Esophagus muscularis mucosa (tissue), 4 donors: ENCODE data around the gene ABCA3. TPM values are rescaled to one million over a fixed set of nuclear protein-coding genes. Genes with fewer than 3 reads are reported as not detected.

Experiments used
- DNase-seq: peaks from one replicate; pipeline ENCODE4 v3.0.0-alpha.2; 2017; ENCODE audit errors: extremely low spot score
- H3K27ac ChIP-seq, 4 donors: fragments of 200-600 bp; sonication (generic); replicated peaks in 1 of 4; 1 replicate in 3 of 4; 2 replicates in 1 of 4; pipeline ENCODE4 v1.5.1; 2016 to 2019; ENCODE audit warnings: mild to moderate bottlenecking in 1 of 4
- H3K27me3 ChIP-seq, 4 donors: fragments of 200-600 bp; sonication (generic); one replicate each; pipeline versions ENCODE4 v1.5.1 to v1.6.0; 2016 to 2019
- H3K36me3 ChIP-seq, 4 donors: fragments of 200-600 bp; sonication (generic); one replicate each; pipeline ENCODE4 v1.5.1; 2016 to 2019
- H3K4me1 ChIP-seq, 4 donors: fragments of 200-600 bp; sonication (generic); one replicate each; pipeline ENCODE4 v1.5.1; 2016 to 2019
- H3K4me3 ChIP-seq, 4 donors: fragments of 200-600 bp; sonication (generic); 1 replicate in 2 of 4; 2 replicates in 2 of 4; pipeline ENCODE4 v1.5.1; 2016 to 2019; ENCODE audit warnings: mild to moderate bottlenecking in 4 of 4, moderate library complexity in 1 of 4
- H3K9me3 ChIP-seq, 4 donors: fragments of 200-600 bp; sonication (generic); 1 replicate in 3 of 4; 2 replicates in 1 of 4; pipeline ENCODE4 v1.5.1; 2016 to 2019
- CTCF ChIP-seq, 3 experiments: fragments of 200-600 bp in 2 of 3; fragments of 450-650 bp in 1 of 3; sonication (generic) in 2 of 3; IDR thresholded peaks; one replicate each; pipeline ENCODE4 v1.5.1; 2017 to 2019; ENCODE audit warnings: antibody characterized with exemption in 3 of 3, mild to moderate bottlenecking in 2 of 3, moderate library complexity in 1 of 3
- EP300 ChIP-seq: sonication (generic); formaldehyde crosslinking; IDR thresholded peaks from one replicate; pipeline ENCODE4 v1.6.1; 2017; ENCODE audit warnings: antibody characterized with exemption
- POLR2A ChIP-seq: fragments of 450-650 bp; IDR thresholded peaks from one replicate; pipeline ENCODE4 v1.6.1; 2017; ENCODE audit warnings: antibody characterized with exemption, moderate library complexity, mild to moderate bottlenecking, low read depth
- POLR2AphosphoS5 ChIP-seq, 2 donors: sonication (generic); formaldehyde crosslinking; IDR thresholded peaks; one replicate each; pipeline ENCODE4 v1.6.1; 2017; ENCODE audit warnings: antibody characterized with exemption in 2 of 2
- WGBS: methylation state at CpG from one replicate; pipeline ENCODE4 v1.1.5; 2018; 5-methylcytosine and 5-hydroxymethylcytosine counted together
- intact Hi-C: fragments of 100-400 bp; cut with DNase I; formaldehyde crosslinking; loops from one replicate; pipeline ENCODE4 v1.15.1; 2023
- total RNA-seq, 4 donors: library from RNA; depleted of rRNA; stranded (reverse); fragments of >200 nt; gene quantifications; one replicate each; pipeline versions ENCODE4 v1.1.0 to v1.2.1, GENCODE V29; 2016

The ABCA3 gene
- total RNA-seq, 4 donors from 2014 or later: 10.4 to 30.7 (median 18.1) TPM

GRCh38 chr16:2333772-2334379 is 6.7 kb downstream of the ABCA3 start:
- 81% methylated on average over 17 of the region's 17 CpGs for WGBS
- H3K27ac ChIP-seq: no peak overlapping the region
- H3K27me3 ChIP-seq: no peaks in the 10 kb centered on the region
- TF ChIP-seq POLR2AphosphoS5 (IDR thresholded peaks at IDR 0.05) (no peak), EP300 (no peak), POLR2A (no peak), CTCF (IDR thresholded peaks at IDR 0.05) (no peak)
- H3K4me3 ChIP-seq: no peak overlapping the region
- H3K4me1 ChIP-seq: peaks cover 0 to 11% (median 2%) of the 10 kb centered on the region in 4 donors
- H3K36me3 ChIP-seq: no peaks in the 10 kb centered on the region
- peak; percentile 37 for DNase-seq
- H3K9me3 ChIP-seq: no peaks in the 10 kb centered on the region
- intact Hi-C loops: no loop called here

GRCh38 chr16:2333231-2333630 is 7.3 kb downstream of the ABCA3 start:
- no peak for DNase-seq
- 97% methylated on average over 9 of the region's 9 CpGs for WGBS
- H3K4me1 ChIP-seq: peaks cover 0 to 7% (median 0%) of the 10 kb centered on the region in 4 donors
- intact Hi-C loops: no loop called here
- no peaks in the 10 kb centered on the region for H3K27me3 ChIP-seq
- no peak overlapping the region for H3K4me3 ChIP-seq
- H3K36me3 ChIP-seq: peaks cover 0 to 6% (median 4%) of the 10 kb centered on the region in 4 donors
- no peak overlapping the region for H3K27ac ChIP-seq
- TF ChIP-seq EP300: no peak
- TF ChIP-seq POLR2AphosphoS5 (IDR thresholded peaks at IDR 0.05): no peak
- no peak for TF ChIP-seq POLR2A
- TF ChIP-seq CTCF (IDR thresholded peaks at IDR 0.05): no peak
- no peaks in the 10 kb centered on the region for H3K9me3 ChIP-seq

GRCh38 chr16:2331931-2332267 is 8.6 kb downstream of the ABCA3 start:
- no peaks in the 10 kb centered on the region for H3K27me3 ChIP-seq
- H3K36me3 ChIP-seq: peaks cover 0 to 19% (median 18%) of the 10 kb centered on the region in 4 donors
- H3K4me3 ChIP-seq: no peak overlapping the region
- no peak overlapping the region for H3K27ac ChIP-seq
- H3K9me3 ChIP-seq: no peaks in the 10 kb centered on the region
- intact Hi-C loops: no loop called here
- no peaks in the 10 kb centered on the region for H3K4me1 ChIP-seq
- TF ChIP-seq CTCF (IDR thresholded peaks at IDR 0.05): no peak
- TF ChIP-seq POLR2A: no peak
- no peak for TF ChIP-seq EP300
- 92% methylated on average over 5 of the region's 5 CpGs for WGBS
- no peak for DNase-seq

GRCh38 chr16:2331199-2331930 is 9.2 kb downstream of the ABCA3 start:
- 80% methylated on average over 23 of the region's 23 CpGs for WGBS
- Histone ChIP-seq H3K27me3 (no peaks in the 10 kb centered on the region), H3K27ac (no peak overlapping the region), H3K36me3 (peaks cover under 1 to 24% (median 22%) of the 10 kb centered on the region in 4 donors), H3K4me1 (no peaks in the 10 kb centered on the region), H3K4me3 (no peak overlapping the region), H3K9me3 (no peaks in the 10 kb centered on the region)
- intact Hi-C loops: no loop called here
- TF ChIP-seq POLR2A (no peak), CTCF (IDR thresholded peaks at IDR 0.05) (no peak), POLR2AphosphoS5 (IDR thresholded peaks at IDR 0.05) (no peak), EP300 (no peak)
- no peak for DNase-seq
